Measurements from ENCODE around the gene SYCE1L.
"Not testable (repeated sequence)": the region's sequence is repeated elsewhere in the genome, so short reads cannot be mapped to it uniquely, and the experiment has no call there.

The SYCE1L gene

GRCh38 chr16:77242471-77242870 lies 43.3 kb downstream of the SYCE1L start:
- H3K27ac ChIP-seq; DNase-seq (ENCODE audit: low read depth, low spot score): not testable (repeated sequence)

GRCh38 chr16:77246150-77246549 lies 46.9 kb downstream of the SYCE1L start:
- no peak overlapping the region for H3K27ac ChIP-seq
- DNase-seq (ENCODE audit: low read depth, low spot score), result no peak

- H3K27ac ChIP-seq, result no peak overlapping the region
- no peak for DNase-seq (ENCODE audit: low read depth, low spot score)
Measured at GRCh38 chr16:77250400-77250799, 51.2 kb downstream of the SYCE1L start.

Data from epithelial cell of prostate (primary cell).